HL-60 (cell line): ENCODE data around the gene SLC22A5.

Experiments
- DNase-seq, 2 experiments: peaks; one replicate each; pipeline ENCODE4 v3.0.0-alpha.2; 2010 to 2020; ENCODE audit warnings: low read depth in 1 of 2, low spot score in 1 of 2
- H3K27ac ChIP-seq: fragments of 250-450 bp; sonication (Bioruptor Pico); replicated peaks from 2 replicates; pipeline ENCODE4 v1.5.1; 2020; ENCODE audit warnings: mild to moderate bottlenecking, moderate library complexity
- H3K27me3 ChIP-seq: fragments of 250-450 bp; sonication (Bioruptor Pico); 2 replicates; pipeline ENCODE4 v1.5.1; 2021; ENCODE audit warnings: mild to moderate bottlenecking, moderate library complexity; ENCODE audit not compliant: insufficient read depth, poor library complexity, severe bottlenecking
- H3K4me3 ChIP-seq: replicated peaks from 2 replicates; pipeline ENCODE4 v1.5.1; 2011; ENCODE audit warnings: mild to moderate bottlenecking, control low read depth, low read length; ENCODE audit not compliant: insufficient read depth
- CTCF ChIP-seq: IDR thresholded peaks from one replicate; pipeline ENCODE4 v1.5.1; 2011; ENCODE audit warnings: low read length, control low read depth, inconsistent platforms; ENCODE audit not compliant: insufficient read depth
- GABPA ChIP-seq: IDR thresholded peaks from 2 replicates; pipeline ENCODE4 v1.6.1; 2012; ENCODE audit warnings: low read depth
- POLR2AphosphoS5 ChIP-seq: IDR thresholded peaks from 2 replicates; pipeline ENCODE4 v1.6.1; 2012; ENCODE audit warnings: low read depth
- REST ChIP-seq: IDR thresholded peaks from 2 replicates; pipeline ENCODE4 v1.6.1; 2012; ENCODE audit warnings: low read depth; ENCODE audit not compliant: insufficient replicate concordance
- SPI1 ChIP-seq: IDR thresholded peaks from 2 replicates; pipeline ENCODE4 v1.6.1; 2012; ENCODE audit warnings: low read depth, mild to moderate bottlenecking, borderline replicate concordance

SLC22A5 gene

GRCh38 chr5:132428147-132428482, 58.6 kb downstream of the SLC22A5 start:
- no peak for TF ChIP-seq GABPA
- TF ChIP-seq POLR2AphosphoS5, result no peak
- TF ChIP-seq CTCF, result no peak
- no peak for TF ChIP-seq REST
- TF ChIP-seq SPI1, result no peak
- DNase-seq, result no peak
- H3K27me3 ChIP-seq, result no peaks in the 10 kb centered on the region
- H3K4me3 ChIP-seq, result no peak overlapping the region
- peak overlapping the region; percentile 93 for H3K27ac ChIP-seq

- TF ChIP-seq REST (no peak), POLR2AphosphoS5 (no peak), GABPA (no peak), CTCF (no peak), SPI1 (no peak)
- H3K27ac ChIP-seq, result peak overlapping the region; percentile 93
- H3K27me3 ChIP-seq, result no peaks in the 10 kb centered on the region
- no peak overlapping the region for H3K4me3 ChIP-seq
- DNase-seq, result no peak
These were observed 59.3 kb downstream of the SLC22A5 start for GRCh38 chr5:132428484-132429462.

GRCh38 chr5:132429463-132430440, 60.2 kb downstream of the SLC22A5 start:
- Histone ChIP-seq H3K4me3 (no peak overlapping the region), H3K27me3 (no peaks in the 10 kb centered on the region), H3K27ac (no peak overlapping the region)
- TF ChIP-seq POLR2AphosphoS5, result no peak
- no peak for TF ChIP-seq GABPA
- no peak for TF ChIP-seq REST
- TF ChIP-seq SPI1, result no peak
- TF ChIP-seq CTCF, result no peak
- DNase-seq, result no peak
